ENCODE measurements around the gene LIN9.

DNA sequence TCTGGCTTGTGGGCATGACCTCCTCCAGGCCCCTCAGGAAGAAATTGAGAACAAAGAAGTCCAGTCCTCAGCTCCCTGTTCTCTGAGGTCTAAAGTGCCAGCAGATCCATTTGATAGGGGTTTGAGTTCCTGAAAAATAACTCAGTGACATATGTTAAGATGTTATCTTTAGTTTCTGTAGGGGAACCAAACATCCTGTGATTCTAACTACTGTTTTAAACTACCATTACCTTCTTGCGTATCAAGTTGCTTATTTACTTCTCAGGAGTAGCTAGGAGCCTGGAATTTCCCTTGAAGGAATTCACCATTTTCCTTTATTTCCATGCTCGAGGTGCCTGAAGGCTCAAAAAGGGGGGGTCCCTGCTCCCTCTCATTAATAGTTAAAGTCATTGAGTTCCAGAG is 18.8 kb upstream of the LIN9 start:
- TF ChIP-seq, protein P1, sequence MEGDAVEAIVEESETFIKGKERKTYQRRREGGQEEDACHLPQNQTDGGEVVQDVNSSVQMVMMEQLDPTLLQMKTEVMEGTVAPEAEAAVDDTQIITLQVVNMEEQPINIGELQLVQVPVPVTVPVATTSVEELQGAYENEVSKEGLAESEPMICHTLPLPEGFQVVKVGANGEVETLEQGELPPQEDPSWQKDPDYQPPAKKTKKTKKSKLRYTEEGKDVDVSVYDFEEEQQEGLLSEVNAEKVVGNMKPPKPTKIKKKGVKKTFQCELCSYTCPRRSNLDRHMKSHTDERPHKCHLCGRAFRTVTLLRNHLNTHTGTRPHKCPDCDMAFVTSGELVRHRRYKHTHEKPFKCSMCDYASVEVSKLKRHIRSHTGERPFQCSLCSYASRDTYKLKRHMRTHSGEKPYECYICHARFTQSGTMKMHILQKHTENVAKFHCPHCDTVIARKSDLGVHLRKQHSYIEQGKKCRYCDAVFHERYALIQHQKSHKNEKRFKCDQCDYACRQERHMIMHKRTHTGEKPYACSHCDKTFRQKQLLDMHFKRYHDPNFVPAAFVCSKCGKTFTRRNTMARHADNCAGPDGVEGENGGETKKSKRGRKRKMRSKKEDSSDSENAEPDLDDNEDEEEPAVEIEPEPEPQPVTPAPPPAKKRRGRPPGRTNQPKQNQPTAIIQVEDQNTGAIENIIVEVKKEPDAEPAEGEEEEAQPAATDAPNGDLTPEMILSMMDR (IDR thresholded peaks at IDR 0.05), result no peak
- no peak for TF ChIP-seq POLR2A (IDR thresholded peaks at IDR 0.05)
